Esophagus squamous epithelium (tissue), 5 donors: ENCODE results near the gene QDPR. TPM values are rescaled to one million over a fixed set of nuclear protein-coding genes. Genes with fewer than 3 reads are reported as not detected.
"Not testable (repeated sequence)": the region's sequence is repeated elsewhere in the genome, so short reads cannot be mapped to it uniquely, and the experiment has no call there.

Source experiments
- DNase-seq: peaks from one replicate; lab custom pipeline; 2025; lab: John Stamatoyannopoulos, UW
- H3K27ac ChIP-seq, 4 donors: fragments of 200-600 bp; sonication (generic); one replicate each; pipeline ENCODE4 v1.5.1; 2016 to 2019; ENCODE audit warnings: mild to moderate bottlenecking in 1 of 4
- H3K27me3 ChIP-seq, 4 donors: fragments of 200-600 bp; sonication (generic); 1 replicate in 3 of 4; 2 replicates in 1 of 4; pipeline versions ENCODE4 v1.5.1 to v1.6.0; 2017 to 2021; ENCODE audit warnings: antibody characterized with exemption in 1 of 4
- H3K36me3 ChIP-seq, 3 donors: fragments of 200-600 bp; sonication (generic); one replicate each; pipeline ENCODE4 v1.5.1; 2016 to 2019
- H3K4me1 ChIP-seq, 3 donors: fragments of 200-600 bp; sonication (generic); one replicate each; pipeline ENCODE4 v1.5.1; 2017 to 2019
- H3K4me3 ChIP-seq, 4 donors: fragments of 200-600 bp; sonication (generic); 1 replicate in 3 of 4; 2 replicates in 1 of 4; pipeline ENCODE4 v1.5.1; 2016 to 2019; ENCODE audit warnings: mild to moderate bottlenecking in 2 of 4, moderate library complexity in 1 of 4
- H3K9me3 ChIP-seq, 3 donors: fragments of 200-600 bp; sonication (generic); one replicate each; pipeline ENCODE4 v1.5.1; 2016 to 2019
- POLR2A ChIP-seq, 4 donors: fragments of 450-650 bp; IDR thresholded peaks; one replicate each; pipeline ENCODE4 v1.6.1; 2017; ENCODE audit warnings: antibody characterized with exemption in 4 of 4, mild to moderate bottlenecking in 4 of 4, moderate library complexity in 3 of 4
- WGBS, 2 donors: methylation state at CpG; one replicate each; pipeline ENCODE4 v1.1.5; 2018; 5-methylcytosine and 5-hydroxymethylcytosine counted together
- intact Hi-C: fragments of 100-400 bp; cut with DNase I; formaldehyde crosslinking; loops from one replicate; pipeline ENCODE4 v1.15.0; 2022
- total RNA-seq, 4 donors: library from RNA; depleted of rRNA; stranded (reverse); fragments of >200 nt; gene quantifications; one replicate each; pipeline ENCODE4 v1.1.0, GENCODE V29; 2016
- TF ChIP-seq, protein P1 (sequence below), 6 experiments: fragments of 450-650 bp in 4 of 6; fragments of 200-600 bp in 2 of 6; sonication (generic) in 2 of 6; IDR thresholded peaks; one replicate each; pipeline ENCODE4 v1.5.1; 2016 to 2019; ENCODE audit warnings: antibody characterized with exemption in 6 of 6, mild to moderate bottlenecking in 4 of 6, moderate library complexity in 4 of 6
- donor health status: DM: yes; HTN: yes; CAD: no.

Gene QDPR
- total RNA-seq, 4 donors from 2014 or later, result 5.5 to 9.4 (median 8.5) TPM

GRCh38 chr4:17544205-17544604 lies 32.3 kb upstream of the QDPR start:
- Histone ChIP-seq H3K27me3 (peaks cover 0 to 6% (median 0%) of the 10 kb centered on the region in 4 donors), H3K36me3 (no peaks in the 10 kb centered on the region), H3K9me3 (no peaks in the 10 kb centered on the region), H3K27ac (no peak overlapping the region), H3K4me3 (no peak overlapping the region), H3K4me1 (no peaks in the 10 kb centered on the region)
- TF ChIP-seq, protein P1, sequence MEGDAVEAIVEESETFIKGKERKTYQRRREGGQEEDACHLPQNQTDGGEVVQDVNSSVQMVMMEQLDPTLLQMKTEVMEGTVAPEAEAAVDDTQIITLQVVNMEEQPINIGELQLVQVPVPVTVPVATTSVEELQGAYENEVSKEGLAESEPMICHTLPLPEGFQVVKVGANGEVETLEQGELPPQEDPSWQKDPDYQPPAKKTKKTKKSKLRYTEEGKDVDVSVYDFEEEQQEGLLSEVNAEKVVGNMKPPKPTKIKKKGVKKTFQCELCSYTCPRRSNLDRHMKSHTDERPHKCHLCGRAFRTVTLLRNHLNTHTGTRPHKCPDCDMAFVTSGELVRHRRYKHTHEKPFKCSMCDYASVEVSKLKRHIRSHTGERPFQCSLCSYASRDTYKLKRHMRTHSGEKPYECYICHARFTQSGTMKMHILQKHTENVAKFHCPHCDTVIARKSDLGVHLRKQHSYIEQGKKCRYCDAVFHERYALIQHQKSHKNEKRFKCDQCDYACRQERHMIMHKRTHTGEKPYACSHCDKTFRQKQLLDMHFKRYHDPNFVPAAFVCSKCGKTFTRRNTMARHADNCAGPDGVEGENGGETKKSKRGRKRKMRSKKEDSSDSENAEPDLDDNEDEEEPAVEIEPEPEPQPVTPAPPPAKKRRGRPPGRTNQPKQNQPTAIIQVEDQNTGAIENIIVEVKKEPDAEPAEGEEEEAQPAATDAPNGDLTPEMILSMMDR (IDR thresholded peaks at IDR 0.05), result no peak
- no peak for TF ChIP-seq POLR2A (IDR thresholded peaks at IDR 0.05)
- 11 to 17% methylated on average over 6 of the region's 6 CpGs for WGBS, 2 donors
- no peak for DNase-seq
- intact Hi-C loops, result no loop called here

- WGBS, 2 donors, result 79 to 84% methylated on average over 3 to 6 of the region's 6 CpGs
- H3K4me1 ChIP-seq, H3K27me3 ChIP-seq, H3K4me3 ChIP-seq, DNase-seq, intact Hi-C loops, H3K9me3 ChIP-seq, H3K36me3 ChIP-seq, H3K27ac ChIP-seq: not testable (repeated sequence)
Observed at GRCh38 chr4:17537060-17537459, 25.2 kb upstream of the QDPR start.

DNA sequence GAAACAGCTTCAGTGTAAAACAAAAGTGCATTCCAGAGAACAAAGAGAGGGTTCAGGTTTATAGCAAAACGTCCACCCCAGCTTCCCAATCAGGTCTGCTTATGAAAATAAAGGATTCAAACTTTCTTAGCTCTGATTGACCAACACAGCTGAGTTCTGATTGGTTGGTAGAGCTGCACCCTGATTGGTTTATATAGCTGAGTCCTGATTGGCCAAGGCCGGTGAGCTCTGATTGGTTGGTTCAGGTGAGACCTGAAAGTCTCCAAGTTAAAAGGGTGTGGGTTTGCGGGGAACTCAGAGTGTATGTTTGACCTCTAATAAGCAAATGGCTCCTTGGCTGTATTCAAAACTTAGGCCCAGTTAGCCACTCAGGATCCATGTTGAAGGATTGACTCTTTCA lies 24.0 kb upstream of the QDPR start:
- no peak for DNase-seq
- H3K4me1 ChIP-seq, result no peaks in the 10 kb centered on the region
- H3K4me3 ChIP-seq, result no peak overlapping the region
- peaks cover 0 to 7% (median 0%) of the 10 kb centered on the region in 4 donors for H3K27me3 ChIP-seq
- H3K9me3 ChIP-seq, result no peaks in the 10 kb centered on the region
- TF ChIP-seq, protein P1 (IDR thresholded peaks at IDR 0.05), result no peak
- no peak for TF ChIP-seq POLR2A (IDR thresholded peaks at IDR 0.05)
- intact Hi-C loops, result no loop called here
- H3K27ac ChIP-seq, result no peak overlapping the region
- WGBS, 2 donors, result 65 to 72% methylated on average over 3 of the region's 3 CpGs
- no peaks in the 10 kb centered on the region for H3K36me3 ChIP-seq

- no peaks in the 10 kb centered on the region for H3K4me1 ChIP-seq
- H3K27ac ChIP-seq, result no peak overlapping the region
- no peak for DNase-seq
- H3K4me3 ChIP-seq, result no peak overlapping the region
- H3K36me3 ChIP-seq, result no peaks in the 10 kb centered on the region
- H3K27me3 ChIP-seq, result peaks cover 0 to 8% (median 0%) of the 10 kb centered on the region in 4 donors
- no peaks in the 10 kb centered on the region for H3K9me3 ChIP-seq
- intact Hi-C loops, result no loop called here
- 60% methylated on average over 4 of the region's 4 CpGs for WGBS, 2 donors
- TF ChIP-seq, protein P1 (IDR thresholded peaks at IDR 0.05), result no peak
- TF ChIP-seq POLR2A (IDR thresholded peaks at IDR 0.05), result no peak
Observed at GRCh38 chr4:17535242-17535641, 23.4 kb upstream of the QDPR start.

DNA sequence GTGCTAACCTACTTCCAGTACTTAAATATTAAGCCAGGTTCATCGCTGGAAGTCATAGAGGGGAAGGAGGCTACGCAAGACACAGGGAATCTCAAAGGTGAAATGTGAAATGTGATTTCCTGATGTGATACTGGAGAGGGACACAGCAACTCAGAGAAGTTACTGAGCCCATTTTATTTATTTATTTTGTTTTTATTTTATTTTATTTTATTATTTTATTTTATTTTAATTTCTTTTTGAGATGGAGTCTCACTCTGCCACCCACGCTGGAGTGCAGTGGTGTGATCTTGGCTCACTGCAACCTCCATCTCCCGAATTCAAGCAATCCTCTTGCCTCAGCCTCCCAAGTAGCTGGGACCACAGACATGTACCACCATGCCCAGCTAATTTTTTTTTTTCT lies 22.8 kb upstream of the QDPR start:
- H3K9me3 ChIP-seq, result no peaks in the 10 kb centered on the region
- no peaks in the 10 kb centered on the region for H3K4me1 ChIP-seq
- peaks cover 0 to 8% (median 0%) of the 10 kb centered on the region in 4 donors for H3K27me3 ChIP-seq
- WGBS, 2 donors, result 86 to 96% methylated on average over 4 of the region's 4 CpGs
- no peak for DNase-seq
- no peak overlapping the region for H3K4me3 ChIP-seq
- intact Hi-C loops, result no loop called here
- H3K27ac ChIP-seq, result no peak overlapping the region
- H3K36me3 ChIP-seq, result no peaks in the 10 kb centered on the region
- TF ChIP-seq, protein P1 (IDR thresholded peaks at IDR 0.05), result no peak
- no peak for TF ChIP-seq POLR2A (IDR thresholded peaks at IDR 0.05)
